ENCODE measurements around the gene UGT1A4.
"Not testable (repeated sequence)": the region's sequence is repeated elsewhere in the genome, so short reads cannot be mapped to it uniquely, and the experiment has no call there.

The UGT1A4 gene

DNA sequence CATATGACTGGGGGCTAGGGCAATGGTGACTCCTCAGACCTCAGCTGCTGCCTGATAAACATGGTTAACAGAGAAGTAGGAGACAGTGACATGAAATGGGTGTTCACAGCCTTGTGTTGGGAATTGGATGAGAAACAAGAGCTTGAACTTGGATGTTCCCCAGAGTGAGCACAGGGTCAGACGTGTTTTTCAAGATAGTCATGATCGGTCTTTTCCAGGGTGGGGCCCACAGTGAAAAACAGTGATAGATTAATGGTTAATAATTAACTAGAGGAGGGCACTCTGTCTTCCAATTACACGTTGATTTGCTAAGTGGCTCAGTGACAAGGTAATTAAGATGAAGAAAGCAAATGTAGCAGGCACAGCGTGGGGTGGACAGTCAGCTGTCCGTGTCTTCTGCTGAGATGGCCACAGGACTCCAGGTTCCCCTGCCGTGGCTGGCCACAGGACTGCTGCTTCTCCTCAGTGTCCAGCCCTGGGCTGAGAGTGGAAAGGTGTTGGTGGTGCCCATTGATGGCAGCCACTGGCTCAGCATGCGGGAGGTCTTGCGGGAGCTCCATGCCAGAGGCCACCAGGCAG, 10.3 kb downstream of the UGT1A4 start, which contains the start of gene UGT1A3:
UGT1A3 (plus strand) TSS at position 320 of the 579 bp plus-strand sequence; CDS start at position 405, 85 bp downstream.
- Histone ChIP-seq H3K27me3 (ENCODE audit: insufficient read depth, low read depth, severe bottlenecking) (no peaks in the 10 kb centered on the region), H3K36me3 (no peaks in the 10 kb centered on the region), H3K9me3 (ENCODE audit: severe bottlenecking) (peaks cover 3% of the 10 kb centered on the region), H3K4me3 (ENCODE audit: low read depth, low read length) (no peak within 1 kb of the TSS), H3K27ac (no peak within 1 kb of the TSS)
- DNase-seq, result no peak
- TF ChIP-seq, protein P1, sequence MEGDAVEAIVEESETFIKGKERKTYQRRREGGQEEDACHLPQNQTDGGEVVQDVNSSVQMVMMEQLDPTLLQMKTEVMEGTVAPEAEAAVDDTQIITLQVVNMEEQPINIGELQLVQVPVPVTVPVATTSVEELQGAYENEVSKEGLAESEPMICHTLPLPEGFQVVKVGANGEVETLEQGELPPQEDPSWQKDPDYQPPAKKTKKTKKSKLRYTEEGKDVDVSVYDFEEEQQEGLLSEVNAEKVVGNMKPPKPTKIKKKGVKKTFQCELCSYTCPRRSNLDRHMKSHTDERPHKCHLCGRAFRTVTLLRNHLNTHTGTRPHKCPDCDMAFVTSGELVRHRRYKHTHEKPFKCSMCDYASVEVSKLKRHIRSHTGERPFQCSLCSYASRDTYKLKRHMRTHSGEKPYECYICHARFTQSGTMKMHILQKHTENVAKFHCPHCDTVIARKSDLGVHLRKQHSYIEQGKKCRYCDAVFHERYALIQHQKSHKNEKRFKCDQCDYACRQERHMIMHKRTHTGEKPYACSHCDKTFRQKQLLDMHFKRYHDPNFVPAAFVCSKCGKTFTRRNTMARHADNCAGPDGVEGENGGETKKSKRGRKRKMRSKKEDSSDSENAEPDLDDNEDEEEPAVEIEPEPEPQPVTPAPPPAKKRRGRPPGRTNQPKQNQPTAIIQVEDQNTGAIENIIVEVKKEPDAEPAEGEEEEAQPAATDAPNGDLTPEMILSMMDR (IDR thresholded peaks at IDR 0.05; ENCODE audit: low read depth, low read length), result no peak

DNA sequence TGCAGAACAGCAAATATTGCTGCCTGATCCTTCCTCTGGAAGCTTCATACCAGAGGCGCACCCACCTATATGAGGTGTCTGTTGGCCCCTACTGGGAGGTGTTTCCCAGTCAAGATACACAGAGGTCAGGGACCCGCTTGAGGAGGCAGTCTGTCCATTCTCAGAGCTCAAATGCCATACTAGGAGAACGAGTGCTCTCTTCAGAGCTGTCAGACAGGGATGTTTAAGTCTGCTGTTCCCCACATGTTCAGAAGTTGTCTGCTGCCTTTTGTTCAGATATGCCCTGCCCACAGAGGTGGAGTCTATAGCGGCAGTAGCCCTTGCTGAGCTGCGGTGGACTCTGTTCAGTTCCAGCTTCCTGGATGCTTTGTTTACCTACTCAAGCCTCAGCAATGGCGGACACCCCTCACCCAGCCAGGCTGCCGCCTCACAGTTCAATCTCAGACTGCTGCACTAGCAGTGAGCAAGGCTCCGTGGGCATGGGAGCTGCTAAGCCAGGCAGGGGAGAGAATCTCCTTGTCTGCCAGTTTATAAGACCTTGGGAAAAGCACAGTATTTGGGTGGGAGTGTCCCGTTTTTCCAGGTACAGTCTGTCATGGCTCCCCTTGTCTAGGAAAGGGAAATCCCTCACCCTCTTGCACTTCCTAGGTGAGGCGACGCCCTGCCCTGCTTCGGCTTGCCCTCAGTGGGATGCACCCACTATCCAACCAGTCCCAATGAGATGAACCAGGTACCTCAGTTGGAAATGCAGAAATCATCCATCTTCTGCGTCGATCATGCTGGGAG, 18.5 kb downstream of the UGT1A4 start:
- H3K36me3 ChIP-seq; H3K9me3 ChIP-seq (ENCODE audit: severe bottlenecking); DNase-seq; H3K4me3 ChIP-seq (ENCODE audit: low read depth, low read length); H3K27ac ChIP-seq; H3K27me3 ChIP-seq (ENCODE audit: insufficient read depth, low read depth, severe bottlenecking): not testable (repeated sequence)

DNA sequence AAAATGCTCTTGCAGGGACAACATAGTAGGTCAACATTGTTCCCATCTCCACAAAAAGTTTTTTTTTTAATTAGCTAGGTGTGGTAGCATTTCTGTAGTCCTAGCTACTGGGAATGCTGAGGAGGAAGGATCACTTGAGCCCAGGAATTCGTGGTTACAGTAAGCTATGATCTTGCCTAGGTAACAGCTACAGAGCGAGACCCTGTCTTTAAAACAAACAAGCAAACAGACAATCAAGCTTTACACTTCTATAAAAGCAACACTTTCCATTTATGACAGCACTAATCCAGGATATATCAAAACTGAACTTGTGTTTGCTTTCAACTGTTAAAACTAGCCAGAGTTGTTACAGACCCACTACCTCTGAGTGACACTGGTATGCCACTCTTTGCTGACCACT, 22.3 kb downstream of the UGT1A4 start:
- Histone ChIP-seq H3K36me3 (no peaks in the 10 kb centered on the region), H3K9me3 (ENCODE audit: severe bottlenecking) (peaks cover 9% of the 10 kb centered on the region), H3K27me3 (ENCODE audit: insufficient read depth, low read depth, severe bottlenecking) (no peaks in the 10 kb centered on the region), H3K4me3 (ENCODE audit: low read depth, low read length) (no peak overlapping the region), H3K27ac (no peak overlapping the region)
- TF ChIP-seq, protein P1 (IDR thresholded peaks at IDR 0.05; ENCODE audit: low read depth, low read length), result no peak
- no peak for DNase-seq

DNA sequence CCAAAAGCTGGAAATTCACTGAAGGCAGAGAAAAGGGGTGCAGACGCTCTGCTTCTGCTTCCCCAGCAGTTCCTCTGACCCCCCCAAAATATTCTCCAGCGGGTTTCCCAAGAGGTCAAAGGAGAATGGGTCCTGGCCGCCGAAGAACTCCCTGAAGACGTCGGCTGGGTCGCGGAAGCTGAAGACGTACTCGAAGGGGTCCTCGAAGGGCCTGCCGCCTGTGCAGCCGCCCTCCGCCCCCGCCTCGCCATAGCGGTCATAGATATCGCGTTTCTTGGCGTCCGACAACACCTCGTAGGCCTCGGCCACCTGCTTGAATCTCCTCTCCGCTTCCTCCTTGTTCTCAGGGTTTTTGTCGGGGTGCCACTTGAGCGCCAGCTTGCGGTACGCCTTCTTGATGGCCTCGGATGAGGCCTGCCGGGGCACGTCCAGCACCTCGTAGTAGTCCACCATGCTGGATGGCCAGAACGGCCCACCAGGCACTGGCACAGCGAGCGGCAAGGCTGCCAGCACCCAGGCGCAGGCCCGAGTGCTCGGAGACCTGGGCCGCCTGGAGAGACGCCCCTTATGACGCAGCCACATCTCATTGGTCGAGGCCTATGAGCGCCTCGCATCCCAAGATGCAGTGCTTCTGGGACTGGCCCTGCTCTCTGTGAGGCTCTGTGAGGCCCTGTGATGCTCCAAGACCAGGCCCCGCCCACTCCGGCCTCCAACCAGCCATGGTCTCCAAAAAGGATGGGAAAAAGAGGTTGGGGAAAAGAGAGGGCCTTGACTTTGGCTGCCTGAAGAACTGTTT, 25.1 kb downstream of the UGT1A4 start:
- TF ChIP-seq, protein P1 (IDR thresholded peaks at IDR 0.05; ENCODE audit: low read depth, low read length), result no peak
- no peak overlapping the region for H3K27ac ChIP-seq
- H3K36me3 ChIP-seq, result no peaks in the 10 kb centered on the region
- no peaks in the 10 kb centered on the region for H3K27me3 ChIP-seq (ENCODE audit: insufficient read depth, low read depth, severe bottlenecking)
- no peak overlapping the region for H3K4me3 ChIP-seq (ENCODE audit: low read depth, low read length)
- DNase-seq, result no peak
- peaks cover 1% of the 10 kb centered on the region for H3K9me3 ChIP-seq (ENCODE audit: severe bottlenecking)

DNA sequence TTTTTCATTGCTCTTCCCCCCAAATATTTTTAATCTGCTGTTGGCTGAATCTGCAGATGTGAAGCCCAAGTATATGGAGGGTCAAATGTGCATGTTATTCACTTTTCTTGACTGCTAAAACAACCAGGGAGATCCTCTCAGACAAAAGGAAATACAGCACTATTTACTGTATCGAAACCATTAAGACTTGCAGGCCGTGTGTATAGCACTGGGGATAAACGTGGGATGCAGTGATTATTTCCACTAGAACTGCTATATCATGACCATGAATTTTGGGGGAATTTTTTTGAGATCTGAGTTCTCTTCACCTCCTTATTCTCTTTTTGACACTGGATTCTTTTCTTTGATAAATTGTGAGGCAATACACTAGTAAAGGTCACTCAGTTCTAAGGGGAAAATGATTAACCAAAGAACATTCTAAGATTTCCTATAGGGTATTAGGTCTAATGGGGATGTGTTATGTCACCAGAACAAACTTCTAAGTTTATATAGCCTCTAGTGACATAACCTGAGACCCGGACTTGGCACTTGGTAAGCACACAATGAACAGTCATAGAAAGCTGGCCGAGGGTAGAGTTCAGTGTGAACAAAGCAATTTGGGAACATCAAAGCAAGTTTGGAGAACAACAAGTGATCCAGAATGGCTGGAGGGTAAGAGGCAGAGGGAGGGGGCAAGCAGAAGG, 26.7 kb downstream of the UGT1A4 start:
- no peaks in the 10 kb centered on the region for H3K36me3 ChIP-seq
- peaks cover 4% of the 10 kb centered on the region for H3K9me3 ChIP-seq (ENCODE audit: severe bottlenecking)
- TF ChIP-seq, protein P1 (IDR thresholded peaks at IDR 0.05; ENCODE audit: low read depth, low read length), result no peak
- no peak overlapping the region for H3K4me3 ChIP-seq (ENCODE audit: low read depth, low read length)
- DNase-seq, result no peak
- H3K27ac ChIP-seq, result no peak overlapping the region
- no peaks in the 10 kb centered on the region for H3K27me3 ChIP-seq (ENCODE audit: insufficient read depth, low read depth, severe bottlenecking)

DNA sequence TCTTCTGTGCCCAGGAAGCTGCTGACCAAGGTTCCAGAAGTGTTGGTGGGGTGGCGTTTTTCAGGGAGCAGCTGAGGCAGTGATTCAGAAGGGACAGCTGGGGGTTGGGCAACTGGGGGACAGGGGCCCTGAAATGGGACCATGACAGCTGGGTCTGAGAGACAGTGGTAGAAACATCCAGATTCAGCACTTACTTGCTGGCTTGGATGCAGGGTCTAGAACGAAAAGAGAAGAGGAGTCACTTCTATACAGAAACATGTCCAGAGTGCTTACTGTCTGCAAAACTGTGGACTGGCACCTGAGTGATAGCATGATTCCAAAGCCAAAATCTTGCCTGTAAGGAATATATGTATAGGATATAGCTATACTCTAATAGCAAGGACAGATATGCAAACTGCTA, 27.3 kb downstream of the UGT1A4 start:
- peaks cover 11% of the 10 kb centered on the region for H3K9me3 ChIP-seq (ENCODE audit: severe bottlenecking)

More for the DNA sequence above, 27.3 kb downstream of the UGT1A4 start:
- H3K4me3 ChIP-seq (ENCODE audit: low read depth, low read length); H3K36me3 ChIP-seq; H3K27me3 ChIP-seq (ENCODE audit: insufficient read depth, low read depth, severe bottlenecking); DNase-seq; H3K27ac ChIP-seq: not testable (repeated sequence)

Data from WERI-Rb-1 (cell line).